Iris pigment epithelial cell (primary cell): Measurements from ENCODE around the gene CCDC110.

Experiments used
- DNase-seq: peaks from one replicate; pipeline ENCODE4 v3.0.0-alpha.2; 2011; ENCODE audit warnings: low read depth

CCDC110 gene

DNA sequence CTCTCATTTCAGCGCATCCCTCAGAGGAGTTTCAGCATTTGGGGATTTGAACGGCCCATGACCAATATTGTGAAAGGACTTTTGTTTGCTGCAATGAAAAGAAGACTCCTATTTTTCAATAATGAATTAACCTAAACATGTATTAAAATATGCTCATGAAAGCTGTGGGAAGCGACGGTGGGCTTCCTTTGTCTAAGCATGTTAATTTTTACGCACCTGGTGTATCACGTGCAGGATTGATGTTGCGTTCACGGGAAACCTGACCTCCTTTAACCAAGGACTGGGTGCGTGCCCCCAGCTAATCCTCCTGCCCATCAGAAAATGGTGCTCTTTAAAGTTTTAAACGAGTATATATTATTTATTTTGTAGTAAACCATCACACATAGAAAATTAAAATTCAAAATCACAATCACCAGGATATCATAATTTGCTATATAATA, 590 bp upstream of the CCDC110 start:
- no peak for DNase-seq

- peak; percentile 26 for DNase-seq
These were observed 885 bp downstream of the CCDC110 start for GRCh38 chr4:185470501-185471195.

DNA sequence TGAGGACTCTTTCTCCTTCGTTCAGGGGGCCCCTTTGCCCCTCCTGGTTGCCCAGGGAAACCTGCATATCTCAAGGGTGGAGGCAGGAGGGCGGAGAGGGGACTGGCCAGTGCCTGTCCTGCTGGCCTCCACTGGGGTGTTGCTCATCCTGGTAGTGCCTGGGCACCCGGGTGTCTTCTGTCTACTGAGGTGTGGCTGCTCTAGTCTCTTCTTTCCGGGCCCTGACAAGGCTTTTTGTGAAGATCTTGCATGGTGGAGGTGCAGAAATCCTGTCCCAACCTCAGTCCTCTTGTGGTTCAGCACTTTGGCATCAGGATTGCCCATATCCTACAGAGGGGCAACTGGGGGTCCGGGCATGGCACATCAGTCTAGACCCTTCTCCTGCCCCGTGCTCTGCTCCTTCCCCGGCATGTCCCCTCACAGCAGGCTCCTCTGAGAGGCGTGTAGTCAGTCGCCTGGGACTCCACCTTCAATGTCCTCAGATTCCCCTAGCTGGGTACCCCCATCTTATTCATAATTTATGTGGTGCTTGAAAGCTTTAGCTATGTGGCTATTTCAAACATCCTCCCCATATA, 1.9 kb downstream of the CCDC110 start:
- no peak for DNase-seq

GRCh38 chr4:185468999-185469398, 2.5 kb downstream of the CCDC110 start:
- DNase-seq: no peak

DNA sequence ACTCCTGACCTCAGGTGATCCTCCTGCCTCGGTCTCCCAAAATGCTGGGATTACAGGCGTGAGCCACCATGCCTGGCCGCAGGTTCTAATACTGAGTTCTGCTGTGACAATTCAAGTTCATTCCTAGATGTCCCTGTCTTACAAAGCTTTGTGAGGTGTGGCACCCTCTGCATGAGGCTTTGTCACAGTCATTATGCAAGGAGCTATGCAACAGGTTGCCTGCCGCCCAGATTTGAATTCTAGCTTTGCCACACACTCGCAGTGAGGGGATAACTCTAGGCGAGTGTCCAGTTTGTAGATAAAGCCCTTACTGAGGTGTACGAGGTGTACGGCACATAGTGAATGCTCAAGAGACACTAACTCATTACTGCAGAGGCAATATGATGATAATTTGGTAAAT, 3.5 kb downstream of the CCDC110 start:
- DNase-seq: no peak

DNA sequence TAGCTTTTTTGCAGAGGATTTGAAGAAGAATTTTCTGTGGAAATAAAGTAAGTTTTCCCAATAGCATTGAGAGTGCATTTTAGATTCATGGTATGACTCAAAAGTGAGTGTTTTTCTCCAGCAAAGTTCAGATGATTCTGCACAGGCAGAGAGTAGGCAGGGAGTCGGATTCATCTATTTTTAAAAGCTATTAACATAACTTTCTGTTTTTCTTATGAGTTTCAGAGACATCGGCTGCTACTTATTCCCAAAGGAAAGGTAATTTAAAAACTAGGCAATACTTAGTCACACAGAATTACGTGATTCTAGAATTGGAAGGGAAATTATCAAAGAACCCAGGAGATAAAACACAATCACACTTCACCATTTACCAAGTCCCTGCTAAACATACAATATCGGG, 4.4 kb downstream of the CCDC110 start:
- no peak for DNase-seq

- DNase-seq: no peak
These were observed 5.8 kb downstream of the CCDC110 start for GRCh38 chr4:185465707-185466106.

DNA sequence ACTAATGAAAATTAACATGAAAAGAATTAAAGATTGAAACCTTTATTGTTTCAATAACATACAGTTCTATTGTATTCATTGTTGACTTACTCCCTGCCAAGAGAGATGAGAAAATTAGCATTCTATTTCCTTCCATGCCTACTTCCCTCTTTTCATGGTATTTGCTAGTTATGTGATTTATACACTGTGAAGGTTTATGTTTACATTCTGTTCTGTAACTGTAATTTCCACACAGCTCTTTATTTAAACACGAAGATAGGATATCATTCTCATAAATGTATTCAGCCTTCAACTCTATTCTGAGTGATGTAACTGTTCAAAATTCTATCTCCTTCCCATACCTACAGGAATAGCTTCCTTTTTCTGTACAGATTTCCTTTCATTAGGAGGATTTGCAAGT, 6.6 kb downstream of the CCDC110 start:
- DNase-seq: peak; percentile 5

- DNase-seq: no peak
These were observed 7.3 kb downstream of the CCDC110 start for GRCh38 chr4:185464183-185464582.

DNA sequence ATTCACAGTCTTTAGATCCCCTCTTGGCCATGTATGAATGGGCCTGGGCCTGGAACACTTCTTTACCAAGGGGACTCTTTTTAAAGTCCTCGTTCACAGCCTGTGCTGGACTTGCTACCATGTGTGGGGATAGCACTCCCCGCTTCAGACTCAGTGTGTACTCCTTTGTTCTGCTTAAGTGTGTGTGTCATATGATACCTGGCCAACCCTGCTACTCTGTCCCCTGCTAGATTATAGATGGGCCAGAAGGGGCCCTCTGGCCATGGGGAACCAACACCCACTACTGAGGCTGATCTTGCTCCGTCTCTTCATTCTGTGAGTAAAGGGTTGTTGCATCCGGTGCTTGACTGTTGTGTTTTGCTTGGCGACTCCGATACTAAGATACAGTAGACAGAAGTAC, 8.0 kb downstream of the CCDC110 start:
- DNase-seq: no peak

DNA sequence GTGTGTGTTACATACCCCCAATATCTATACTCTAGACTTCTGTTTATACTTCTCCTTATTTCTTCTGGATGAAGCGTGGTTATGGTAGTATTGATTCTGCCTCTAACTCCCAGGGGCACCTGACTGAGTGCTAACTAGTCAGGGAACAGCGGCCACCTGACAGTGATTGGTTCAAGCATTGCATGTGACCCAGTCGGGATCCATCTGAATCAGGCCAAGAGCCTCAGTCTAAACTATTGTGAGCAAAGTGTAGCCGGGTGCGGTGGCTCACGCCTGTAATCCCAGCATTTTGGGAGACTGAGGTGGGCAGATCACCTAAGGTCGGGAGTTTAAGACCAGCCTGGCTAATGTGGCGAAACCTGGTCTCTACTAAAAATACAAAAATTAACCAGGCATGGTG, 10.0 kb downstream of the CCDC110 start:
- no peak for DNase-seq

DNA sequence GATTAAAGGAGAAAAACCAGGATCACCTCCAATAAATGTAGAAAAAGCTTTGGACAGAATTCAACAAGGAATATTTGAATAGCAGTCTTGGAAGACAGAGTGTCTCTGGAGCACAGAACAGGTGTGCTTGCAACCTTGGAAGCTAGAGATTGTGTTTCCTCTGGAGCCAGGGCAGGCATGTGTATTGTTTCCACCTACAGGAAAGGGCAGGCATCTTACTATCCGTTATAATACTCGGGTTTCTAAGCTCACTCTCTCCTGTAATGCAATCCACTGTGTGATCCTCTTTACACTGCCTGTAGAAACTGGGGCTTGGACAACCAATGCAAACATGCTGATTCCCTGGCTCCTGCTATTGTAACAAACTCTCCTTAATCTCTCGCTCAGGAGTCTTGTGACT, 14.4 kb downstream of the CCDC110 start:
- no peak for DNase-seq

DNA sequence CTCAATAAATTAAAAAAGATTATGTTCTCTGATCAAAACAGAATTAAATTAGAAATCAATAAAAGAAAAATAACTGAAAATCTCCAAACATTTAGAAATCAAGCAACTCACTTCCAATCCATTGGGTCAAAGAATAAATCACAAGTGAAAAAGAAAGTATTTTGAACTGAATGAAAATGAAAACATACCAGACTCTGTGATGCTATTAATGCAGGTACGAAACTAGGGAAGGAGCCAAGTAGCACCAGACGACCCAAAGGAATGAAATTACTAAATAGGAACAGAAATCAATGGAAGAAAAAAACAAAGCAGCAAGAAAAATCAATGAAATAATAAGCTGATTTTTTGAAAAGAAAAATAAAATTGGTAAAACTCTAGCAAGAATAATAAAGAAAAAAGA, 15.4 kb downstream of the CCDC110 start:
- no peak for DNase-seq

DNA sequence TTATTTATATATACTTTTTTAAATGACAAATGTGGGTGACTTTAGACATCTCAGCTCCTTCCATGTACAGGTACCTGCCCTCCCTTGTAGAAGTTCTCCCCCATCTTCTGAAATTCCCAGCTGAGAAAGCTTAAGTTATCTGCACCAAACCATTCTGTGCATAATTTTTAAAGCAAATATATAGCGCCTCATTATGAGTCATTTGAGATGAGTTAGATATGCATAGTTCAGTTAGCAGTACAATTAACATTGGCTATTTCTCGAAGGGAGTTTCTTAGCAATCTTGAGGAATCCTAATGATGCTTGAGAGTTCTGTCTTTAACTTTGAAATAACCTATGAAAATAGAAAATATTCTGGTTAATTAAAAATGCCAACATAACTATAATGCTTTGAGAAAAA, 26.3 kb downstream of the CCDC110 start:
- no peak for DNase-seq

- no peak for DNase-seq
These were observed 30.1 kb downstream of the CCDC110 start for GRCh38 chr4:185441479-185441878.

GRCh38 chr4:185437809-185438208, 33.7 kb downstream of the CCDC110 start:
- DNase-seq: no peak

GRCh38 chr4:185435466-185435865, 36.1 kb downstream of the CCDC110 start:
- no peak for DNase-seq

GRCh38 chr4:185429660-185430059, 41.9 kb downstream of the CCDC110 start:
- DNase-seq: no peak

DNA sequence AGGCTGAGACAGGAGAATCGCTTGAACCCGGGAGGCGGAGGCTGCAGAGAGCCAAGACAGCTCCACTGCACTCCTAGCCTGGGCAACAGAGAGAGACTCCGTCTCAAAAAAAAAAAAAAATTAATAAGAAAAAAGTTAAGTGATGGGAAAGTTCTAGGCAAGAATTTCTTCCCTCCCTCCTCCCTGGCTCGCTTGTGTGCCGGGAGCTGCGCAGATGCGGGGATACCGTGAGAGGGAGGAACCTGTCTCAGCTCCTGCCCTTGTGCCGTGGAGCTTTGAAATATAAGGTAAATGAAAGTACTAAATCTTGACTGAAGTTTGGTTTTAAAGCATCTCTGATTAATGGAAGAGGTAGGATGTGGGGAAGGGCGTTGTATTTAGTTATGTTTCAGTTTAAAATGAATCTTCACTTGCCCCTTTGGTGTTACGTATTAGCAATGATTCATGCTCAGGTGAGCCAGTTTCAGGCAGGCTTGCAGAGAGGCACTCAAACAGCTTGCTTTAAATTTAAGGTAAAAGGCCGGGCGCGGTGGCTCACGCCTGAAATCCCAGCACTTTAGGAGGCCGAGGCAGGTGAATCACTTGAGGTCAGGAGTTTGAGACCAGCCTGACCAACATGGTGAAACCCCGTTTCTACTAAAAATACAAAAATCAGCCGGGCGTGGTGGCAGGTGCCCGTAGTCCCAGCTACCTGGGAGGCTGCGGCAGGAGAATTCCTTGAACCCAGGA, 44.4 kb downstream of the CCDC110 start:
- DNase-seq: no peak

DNA sequence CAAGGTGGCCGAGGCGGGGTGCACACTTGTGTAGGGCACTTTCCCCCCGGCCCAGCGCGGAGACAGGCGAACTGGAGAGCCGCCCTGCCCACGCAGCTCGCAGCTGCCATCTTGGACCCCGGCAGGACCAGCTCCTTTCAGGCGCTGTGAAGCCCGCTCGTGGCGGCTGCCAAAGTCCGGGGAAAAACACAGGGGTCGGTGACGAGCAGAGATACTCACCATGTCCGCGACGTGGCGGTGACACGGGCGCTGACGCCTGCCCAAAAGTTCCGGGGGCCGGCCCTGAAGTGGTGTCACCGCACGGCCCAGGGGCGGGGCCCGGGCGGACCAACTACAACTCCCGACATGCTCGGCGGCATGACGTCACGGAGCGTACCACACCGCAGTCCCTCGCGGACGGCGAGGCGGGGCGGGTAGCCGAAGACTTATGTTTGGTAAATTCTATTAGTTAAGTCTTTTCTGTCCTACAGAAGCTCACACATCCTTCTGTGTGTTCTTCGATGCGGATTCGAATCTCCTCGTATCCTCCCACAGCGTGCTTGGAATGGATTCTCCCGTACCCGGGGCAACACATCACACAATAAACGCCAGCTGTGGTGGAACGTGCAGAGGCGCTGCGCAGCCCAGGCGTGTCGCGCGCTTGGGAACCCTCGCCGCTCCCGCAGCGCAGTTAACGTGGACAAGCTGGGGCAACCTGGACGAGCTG, 45.7 kb downstream of the CCDC110 start, which contains the start of gene UFSP2:
Gene UFSP2 (minus strand): TSS at position 318 of the 706 bp plus-strand sequence. CDS start 96 bp downstream, at position 222.
- peak; percentile 80 for DNase-seq

GRCh38 chr4:185424905-185425646, 46.5 kb downstream of the CCDC110 start:
- peak; percentile 1 for DNase-seq
